Measurements from ENCODE around the gene DTWD2.
"Not testable (repeated sequence)": the region's sequence is repeated elsewhere in the genome, so short reads cannot be mapped to it uniquely, and the experiment has no call there.

DNA sequence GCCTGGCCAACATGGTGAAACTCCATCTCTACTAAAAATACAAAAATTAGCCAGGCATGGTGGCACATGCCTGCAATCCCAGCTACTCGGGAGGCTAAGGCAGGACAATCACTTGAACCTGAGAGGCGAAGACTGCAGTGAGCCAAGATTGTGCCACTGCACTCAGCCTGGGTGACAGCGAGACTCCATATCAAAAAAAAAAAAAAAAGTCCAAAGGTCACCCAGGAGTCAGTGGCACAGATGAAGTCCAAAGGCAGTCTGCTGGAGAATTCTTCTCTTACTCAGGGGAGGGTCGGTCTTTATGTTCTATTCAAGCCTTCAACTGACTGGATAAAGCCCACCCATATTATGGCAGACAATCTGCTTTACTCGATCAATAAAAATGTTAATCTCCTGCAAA, 80.8 kb downstream of the DTWD2 start:
- not testable (repeated sequence) for TF ChIP-seq CTCF (IDR thresholded peaks at IDR 0.05; ENCODE audit: insufficient read depth, low read length, poor library complexity, severe bottlenecking); EZH2phosphoT487 (conservative IDR thresholded peaks at IDR 0.05; ENCODE audit: low read length)

Data from SU-DHL-6 (cell line).